Retinal pigment epithelial cell (primary cell): Measurements from ENCODE around the gene MACC1.

Experiments
- DNase-seq: peaks from one replicate; pipeline ENCODE4 v3.0.0-alpha.2; 2010; ENCODE audit warnings: low read depth
- H3K4me3 ChIP-seq: 2 replicates; pipeline ENCODE4 v1.5.1; 2011; ENCODE audit warnings: mild to moderate bottlenecking, low read length, control low read depth, moderate library complexity
- CTCF ChIP-seq: conservative IDR thresholded peaks from 2 replicates; pipeline ENCODE4 v1.5.1; 2011; ENCODE audit warnings: low read depth, low read length, control low read depth, inconsistent platforms

Gene MACC1

GRCh38 chr7:20158684-20159083, 58.5 kb downstream of the MACC1 start:
- no peak for TF ChIP-seq CTCF
- DNase-seq, result no peak
- H3K4me3 ChIP-seq, result no peak overlapping the region

GRCh38 chr7:20157456-20157855, 59.7 kb downstream of the MACC1 start:
- H3K4me3 ChIP-seq, result no peak overlapping the region
- DNase-seq, result no peak
- no peak for TF ChIP-seq CTCF

- H3K4me3 ChIP-seq, result no peak overlapping the region
- no peak for DNase-seq
- no peak for TF ChIP-seq CTCF
Measured at GRCh38 chr7:20153999-20154398, 63.2 kb downstream of the MACC1 start.

GRCh38 chr7:20153567-20153966, 63.6 kb downstream of the MACC1 start:
- DNase-seq, result no peak
- no peak overlapping the region for H3K4me3 ChIP-seq
- TF ChIP-seq CTCF, result no peak

GRCh38 chr7:20152511-20152910, 64.7 kb downstream of the MACC1 start:
- no peak for DNase-seq
- H3K4me3 ChIP-seq, result no peak overlapping the region
- no peak for TF ChIP-seq CTCF

GRCh38 chr7:20151708-20152456, 65.3 kb downstream of the MACC1 start:
- no peak for TF ChIP-seq CTCF
- no peak overlapping the region for H3K4me3 ChIP-seq
- no peak for DNase-seq

- DNase-seq, result no peak
- no peak overlapping the region for H3K4me3 ChIP-seq
- no peak for TF ChIP-seq CTCF
Measured at GRCh38 chr7:20146451-20146850, 70.7 kb downstream of the MACC1 start.
